HG03159 (cell line): ENCODE results near the gene ATG7.

ENCODE experiments used
- ATAC-seq: cut with Tn5 transposase; IDR thresholded peaks from one replicate; pipeline ENCODE4 v1.9.1; 2021; ENCODE audit warnings: mild to moderate bottlenecking, moderate library complexity; ENCODE audit not compliant: unreplicated experiment

Gene ATG7

DNA sequence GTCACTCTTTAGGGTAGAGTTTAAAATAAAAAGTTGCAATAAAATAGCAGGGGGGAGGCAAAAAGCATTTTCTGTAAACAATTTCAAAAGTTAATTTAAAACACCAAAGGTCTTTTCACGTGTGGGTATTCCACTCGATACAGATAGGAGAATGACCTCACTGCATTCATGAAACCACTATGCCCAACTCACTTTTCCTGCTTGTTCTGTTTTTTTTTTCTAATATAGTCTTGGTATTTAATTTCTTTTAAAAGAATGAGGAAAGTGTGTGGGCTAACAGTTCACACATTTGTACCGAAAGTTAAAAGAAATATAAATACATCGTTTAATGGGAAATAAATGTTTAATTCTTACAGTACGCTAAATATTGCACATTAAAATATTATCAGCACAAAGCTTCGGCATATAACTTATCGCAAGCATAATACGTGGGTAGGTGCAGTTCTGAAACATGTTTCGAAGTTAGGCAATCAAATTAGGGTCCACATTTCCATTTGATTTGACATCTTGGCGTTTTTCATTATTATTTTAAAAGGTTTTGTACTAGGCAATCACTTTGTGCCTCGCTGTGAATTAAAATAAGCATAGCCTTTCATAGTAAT is 330.1 kb downstream of the ATG7 start:
- no peak for ATAC-seq

DNA sequence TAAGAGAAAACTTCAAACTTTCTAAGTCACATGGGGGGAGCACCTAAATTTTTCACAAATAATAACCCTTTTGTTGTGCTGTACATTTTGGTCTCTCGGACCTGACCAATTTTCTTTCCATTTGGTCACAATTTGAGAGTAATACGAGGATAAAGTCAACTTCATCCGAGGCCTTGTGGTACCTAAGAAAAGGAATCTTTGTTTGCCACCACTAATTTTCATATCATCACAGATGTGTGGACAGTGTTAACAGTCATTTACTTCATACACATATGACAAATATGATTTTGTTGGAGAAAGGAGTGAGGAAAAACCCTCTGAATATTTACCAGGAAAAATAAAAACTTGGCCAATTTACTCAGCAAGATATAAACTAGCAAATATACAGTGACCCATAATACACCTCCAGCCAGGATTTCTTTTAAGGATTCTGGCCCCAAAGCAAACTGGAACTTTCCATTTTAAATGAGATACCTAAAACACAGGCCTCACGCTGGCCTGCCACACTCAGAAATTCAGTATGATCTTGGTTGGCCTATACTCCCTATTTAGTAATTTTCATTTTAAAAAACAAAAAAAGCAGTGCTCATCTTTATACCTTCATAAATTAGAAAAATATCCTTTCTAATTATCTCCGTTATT is 330.8 kb downstream of the ATG7 start:
- no peak for ATAC-seq

DNA sequence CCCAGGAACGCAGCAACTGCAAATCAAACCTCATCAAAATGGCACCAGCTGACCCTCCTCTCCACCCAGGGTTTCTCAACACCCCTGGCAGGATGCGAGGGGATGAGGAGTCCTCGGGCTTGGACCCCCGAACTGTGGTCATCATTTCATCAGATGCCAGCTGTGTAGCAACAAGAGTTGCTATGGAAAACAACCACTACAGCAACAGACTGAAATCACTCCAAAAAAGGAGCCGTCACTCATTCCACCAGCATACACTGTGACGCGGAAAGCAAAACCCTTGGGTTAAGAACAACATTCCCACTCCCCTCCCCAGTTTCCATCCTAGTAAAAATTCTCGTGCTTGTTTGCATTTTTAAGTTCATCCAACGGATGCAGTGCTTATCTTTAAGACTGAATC is 331.4 kb downstream of the ATG7 start:
- no peak for ATAC-seq

DNA sequence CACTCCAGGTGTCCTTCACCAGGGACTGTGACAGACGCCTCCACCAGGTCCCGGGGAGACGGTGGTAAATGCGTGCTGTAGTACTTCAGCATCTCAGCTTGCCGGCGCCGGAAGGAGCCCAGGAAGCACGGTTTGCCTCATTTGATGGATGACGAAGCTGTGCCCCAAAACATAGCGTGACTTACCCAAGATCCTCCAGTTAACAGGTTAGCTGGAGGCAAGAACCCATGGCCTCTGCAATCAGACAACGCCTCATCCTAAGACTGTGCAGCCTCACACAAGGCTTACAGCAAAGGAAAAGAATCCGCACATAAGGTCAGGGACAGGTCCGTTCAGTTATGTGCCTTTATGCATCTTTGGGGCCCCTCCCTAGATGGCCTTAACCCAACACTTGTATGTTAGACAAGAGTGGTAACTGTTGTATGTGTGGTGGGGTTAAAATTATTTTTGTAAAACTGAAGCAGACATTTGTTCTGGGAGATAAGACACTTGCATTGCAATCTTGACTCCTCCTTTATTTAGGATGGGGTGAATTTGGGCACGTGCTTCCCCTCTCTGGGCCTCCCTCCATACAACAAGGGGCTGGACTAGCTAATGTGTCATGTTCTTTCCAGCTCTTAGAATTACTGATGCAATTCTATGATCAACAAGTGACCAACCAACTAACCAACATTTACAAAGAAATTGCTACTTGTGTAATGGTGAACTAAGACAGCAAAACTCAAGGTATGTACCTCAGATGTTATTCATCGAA is 332.1 kb downstream of the ATG7 start:
- ATAC-seq, result no peak

DNA sequence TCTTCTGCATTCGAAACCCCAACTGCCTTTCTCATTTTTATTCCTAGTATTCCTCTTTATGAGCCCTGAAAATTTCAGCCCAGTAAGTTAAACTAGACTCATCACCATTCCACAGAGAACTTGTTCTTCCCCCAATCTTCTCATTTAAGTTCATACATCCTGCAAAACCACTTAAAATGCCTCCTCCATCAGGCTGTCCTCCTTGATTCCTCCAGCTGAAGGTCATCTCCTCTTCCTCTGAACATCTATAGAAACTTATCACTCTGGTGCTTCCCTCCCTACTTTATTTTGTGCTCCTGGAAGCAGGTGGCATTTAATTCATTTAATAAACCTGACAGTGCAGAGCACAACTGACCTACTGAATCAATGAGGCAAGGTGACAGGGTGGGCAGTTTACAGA is 333.2 kb downstream of the ATG7 start:
- ATAC-seq, result no peak

DNA sequence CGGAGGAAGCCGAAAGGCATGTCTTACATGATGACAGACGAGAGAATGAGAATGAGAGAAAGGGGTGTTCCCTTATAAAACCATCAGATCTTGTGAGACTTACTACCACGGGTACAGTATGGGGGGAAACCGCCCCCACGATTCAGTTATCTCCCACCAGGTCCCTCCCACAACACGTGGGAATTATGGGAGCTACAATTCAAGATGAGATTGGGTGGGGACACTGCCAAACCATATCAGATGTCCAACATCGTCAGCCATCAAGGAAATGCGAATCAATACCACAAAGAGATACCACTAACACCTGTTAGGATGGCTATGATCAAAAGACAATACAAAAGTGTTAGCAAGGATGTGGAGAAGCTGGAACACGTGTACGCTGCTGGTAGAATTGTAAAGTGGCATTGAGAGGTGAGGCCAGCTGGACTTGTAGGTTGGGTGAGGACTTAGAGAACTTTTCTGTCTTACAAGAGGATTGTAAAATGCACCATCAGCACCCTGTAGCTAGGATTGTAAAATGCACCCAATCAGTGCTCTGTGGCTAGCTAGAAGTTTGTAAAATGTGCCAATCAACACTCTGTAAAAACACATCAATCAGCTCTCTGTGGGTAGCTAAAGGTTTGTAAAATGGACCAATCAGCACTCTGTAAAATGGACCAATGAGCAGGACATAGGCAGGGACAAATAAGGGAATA is 334.0 kb downstream of the ATG7 start:
- no peak for ATAC-seq

DNA sequence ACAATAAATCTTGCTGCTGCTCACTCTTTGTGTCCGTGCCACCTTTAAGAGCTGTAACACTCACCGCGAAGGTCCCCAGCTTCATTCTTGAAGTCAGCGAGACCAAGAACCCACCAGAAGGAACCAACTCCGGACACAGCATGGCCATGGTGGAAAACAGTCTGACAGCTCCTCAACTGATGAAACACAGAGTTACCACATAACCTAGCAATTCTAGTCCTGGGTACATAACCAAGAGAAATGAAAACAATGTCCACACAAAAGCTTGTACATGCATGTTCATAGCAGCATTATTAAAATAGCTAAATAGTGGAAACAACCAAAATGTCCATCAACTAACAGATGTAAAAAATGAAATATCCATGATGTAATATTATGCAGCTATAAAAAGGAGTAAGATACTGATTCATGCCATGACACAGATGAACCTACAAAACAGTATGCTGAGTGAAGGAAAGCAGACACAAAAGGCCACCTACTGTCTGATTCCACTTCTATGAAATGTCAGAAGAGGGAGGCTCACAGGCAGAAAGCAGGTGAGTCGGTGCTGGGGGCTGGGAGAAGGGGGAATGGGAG is 334.8 kb downstream of the ATG7 start:
- no peak for ATAC-seq
